Measurements from ENCODE around the gene STAG1. TPM values are rescaled to one million over a fixed set of nuclear protein-coding genes. Genes with fewer than 3 reads are reported as not detected.
A peak's percentile ranks its signal among the peaks of the same experiment; 100 is the strongest.
"Not testable (repeated sequence)": the region's sequence is repeated elsewhere in the genome, so short reads cannot be mapped to it uniquely, and the experiment has no call there.

Gene STAG1
- total RNA-seq, 1 donor from 2014 or later: 29.3 TPM

- not testable (repeated sequence) for DNase-seq (ENCODE audit: low read depth)
Observed at GRCh38 chr3:136334726-136335125, 417.5 kb downstream of the STAG1 start.

GRCh38 chr3:136334209-136334608, 418.0 kb downstream of the STAG1 start:
- no peak for DNase-seq (ENCODE audit: low read depth)

- peak; percentile 25 for DNase-seq (ENCODE audit: low read depth)
Observed at GRCh38 chr3:136332776-136333175, 419.4 kb downstream of the STAG1 start.

GRCh38 chr3:136332302-136332701, 419.9 kb downstream of the STAG1 start:
- DNase-seq (ENCODE audit: low read depth): no peak

GRCh38 chr3:136330900-136331299, 421.3 kb downstream of the STAG1 start:
- DNase-seq (ENCODE audit: low read depth): no peak

GRCh38 chr3:136329593-136329992, 422.6 kb downstream of the STAG1 start:
- no peak for DNase-seq (ENCODE audit: low read depth)

- no peak for DNase-seq (ENCODE audit: low read depth)
Observed at GRCh38 chr3:136327671-136328070, 424.5 kb downstream of the STAG1 start.

- no peak for DNase-seq (ENCODE audit: low read depth)
Observed at GRCh38 chr3:136326316-136326715, 425.9 kb downstream of the STAG1 start.

- no peak for DNase-seq (ENCODE audit: low read depth)
Observed at GRCh38 chr3:136311968-136312367, 440.2 kb downstream of the STAG1 start.

- DNase-seq (ENCODE audit: low read depth): no peak
Observed at GRCh38 chr3:136311261-136311660, 440.9 kb downstream of the STAG1 start.

- DNase-seq (ENCODE audit: low read depth): peak; percentile 62
Observed at GRCh38 chr3:136305879-136306278, 446.3 kb downstream of the STAG1 start.

- DNase-seq (ENCODE audit: low read depth): no peak
Observed at GRCh38 chr3:136300444-136300843, 451.7 kb downstream of the STAG1 start.

GRCh38 chr3:136297826-136298225, 454.4 kb downstream of the STAG1 start:
- no peak for DNase-seq (ENCODE audit: low read depth)

GRCh38 chr3:136296960-136297359, 455.2 kb downstream of the STAG1 start:
- DNase-seq (ENCODE audit: low read depth): no peak

- no peak for DNase-seq (ENCODE audit: low read depth)
Observed at GRCh38 chr3:136294176-136294575, 458.0 kb downstream of the STAG1 start.

- no peak for DNase-seq (ENCODE audit: low read depth)
Observed at GRCh38 chr3:136293279-136293678, 458.9 kb downstream of the STAG1 start.

GRCh38 chr3:136292500-136292899, 459.7 kb downstream of the STAG1 start:
- no peak for DNase-seq (ENCODE audit: low read depth)

GRCh38 chr3:136291302-136291701, 460.9 kb downstream of the STAG1 start:
- DNase-seq (ENCODE audit: low read depth): no peak

Other genes with a start within 250 kb of the STAG1 start
- 13.7 and 14.3 TPM in 2 replicates for gene SLC35G2, start 66.7 kb upstream of the STAG1 start, total RNA-seq
- gene NCK1, start 109.8 kb upstream of the STAG1 start, total RNA-seq: 25.8 and 39.1 TPM in 2 replicates
- 0.83 and 1.0 TPM in 2 replicates for gene IL20RB, start 205.6 kb upstream of the STAG1 start, total RNA-seq

All from myocyte (in vitro differentiated cells).